Smooth muscle cell (in vitro differentiated cells): Measurements from ENCODE around the gene B4GALT6. TPM values are rescaled to one million over a fixed set of nuclear protein-coding genes. Genes with fewer than 3 reads are reported as not detected.
A peak's percentile ranks its signal among the peaks of the same experiment; 100 is the strongest.

Source experiments
- DNase-seq: peaks from one replicate; lab custom pipeline; 2025; ENCODE audit not compliant: unreplicated experiment; lab: John Stamatoyannopoulos, UW
- H2AFZ ChIP-seq: fragments of 200-600 bp; sonication (generic); 2 replicates; pipeline ENCODE4 v1.6.0; 2016; ENCODE audit warnings: antibody characterized with exemption, low read depth, mild to moderate bottlenecking
- H3F3A ChIP-seq: fragments of 200-600 bp; sonication (generic); 2 replicates; pipeline ENCODE4 v1.6.0; 2017; ENCODE audit warnings: antibody characterized with exemption, low read depth
- H3K27ac ChIP-seq: fragments of 200-600 bp; sonication (generic); 2 replicates; pipeline ENCODE4 v1.5.1; 2016; ENCODE audit warnings: low read depth, mild to moderate bottlenecking
- H3K27me3 ChIP-seq: fragments of 200-600 bp; sonication (generic); 2 replicates; pipeline ENCODE4 v1.6.1; 2016; ENCODE audit warnings: low read depth, mild to moderate bottlenecking
- H3K36me3 ChIP-seq: fragments of 200-600 bp; sonication (generic); 2 replicates; pipeline ENCODE4 v1.5.1; 2016; ENCODE audit warnings: low read depth
- H3K4me1 ChIP-seq: fragments of 200-600 bp; sonication (generic); 2 replicates; pipeline ENCODE4 v1.5.1; 2016; ENCODE audit warnings: low read depth
- H3K4me2 ChIP-seq: fragments of 200-600 bp; sonication (generic); 2 replicates; pipeline ENCODE4 v1.6.0; 2016; ENCODE audit warnings: mild to moderate bottlenecking
- H3K4me3 ChIP-seq: fragments of 200-600 bp; sonication (generic); 2 replicates; pipeline ENCODE4 v1.5.1; 2016; ENCODE audit warnings: mild to moderate bottlenecking
- H3K79me2 ChIP-seq: fragments of 200-600 bp; sonication (generic); 2 replicates; pipeline ENCODE4 v1.6.0; 2016; ENCODE audit warnings: low read depth, mild to moderate bottlenecking
- H3K9ac ChIP-seq: fragments of 200-600 bp; sonication (generic); 2 replicates; pipeline ENCODE4 v1.6.0; 2016; ENCODE audit warnings: low read depth
- H3K9me3 ChIP-seq: fragments of 200-600 bp; sonication (generic); replicated peaks from 2 replicates; pipeline ENCODE4 v1.5.1; 2016; ENCODE audit warnings: low read depth
- H4K20me1 ChIP-seq: fragments of 200-600 bp; sonication (generic); 2 replicates; pipeline ENCODE4 v1.6.0; 2016; ENCODE audit warnings: low read depth
- CTCF ChIP-seq: fragments of 200-600 bp; sonication (generic); IDR thresholded peaks from 2 replicates; pipeline ENCODE4 v1.5.1; 2017; ENCODE audit warnings: borderline replicate concordance, mild to moderate bottlenecking, antibody characterized with exemption; ENCODE audit not compliant: insufficient read depth, poor library complexity, severe bottlenecking
- WGBS: methylation state at CpG from one replicate; pipeline ENCODE4 v1.1.7; 2016; ENCODE audit warnings: low lambda C conversion rate; 5-methylcytosine and 5-hydroxymethylcytosine counted together
- polyA plus RNA-seq: library from polyadenylated mRNA; unstranded; fragments of >200 nt; fragmentation: Nextera tagmentation; extraction: Ambion mirVana; gene quantifications from 2 replicates; pipeline ENCODE4 v1.2.1, GENCODE V29; 2016
- total RNA-seq: library from RNA; depleted of rRNA; stranded (reverse); fragments of >200 nt; gene quantifications from 2 replicates; pipeline ENCODE4 v1.2.3, GENCODE V29; 2014

Gene B4GALT6
- total and polyA plus RNA-seq, 2 experiments from 2014 or later, result 4.0 to 15.1 TPM

- no peak overlapping the region for H3K9ac ChIP-seq
- no peaks in the 10 kb centered on the region for H3K36me3 ChIP-seq
- H4K20me1 ChIP-seq, result no peaks in the 10 kb centered on the region
- no peak overlapping the region for H3K27ac ChIP-seq
- TF ChIP-seq CTCF, result no peak
- no peak for DNase-seq
- no peaks in the 10 kb centered on the region for H3K27me3 ChIP-seq
- H3K4me1 ChIP-seq, result peaks cover 12% of the 10 kb centered on the region
- 94% methylated on average over 5 of the region's 5 CpGs for WGBS
- no peak overlapping the region for H3K4me2 ChIP-seq
- H3K79me2 ChIP-seq, result peaks cover 40% of the 10 kb centered on the region
- no peaks in the 10 kb centered on the region for H3K9me3 ChIP-seq
- H2AFZ ChIP-seq, result no peak overlapping the region
- peaks cover 3% of the 10 kb centered on the region for H3F3A ChIP-seq
- H3K4me3 ChIP-seq, result no peak overlapping the region
Observed at GRCh38 chr18:31679791-31680432, 4.5 kb downstream of the B4GALT6 start.

- Histone ChIP-seq H2AFZ (no peak overlapping the region), H3K4me2 (peak overlapping the region; percentile 13), H3K4me1 (peaks cover 12% of the 10 kb centered on the region), H3K36me3 (no peaks in the 10 kb centered on the region), H3K4me3 (no peak overlapping the region), H3K9me3 (no peaks in the 10 kb centered on the region), H3F3A (peaks cover 3% of the 10 kb centered on the region), H4K20me1 (no peaks in the 10 kb centered on the region), H3K27ac (peak overlapping the region; percentile 3), H3K9ac (no peak overlapping the region), H3K27me3 (no peaks in the 10 kb centered on the region), H3K79me2 (peaks cover 40% of the 10 kb centered on the region)
- no peak for DNase-seq
- WGBS, result 52% methylated on average over 3 of the region's 3 CpGs
- no peak for TF ChIP-seq CTCF
Observed at GRCh38 chr18:31679133-31679742, 5.1 kb downstream of the B4GALT6 start.

- 93% methylated on average over 4 of the region's 4 CpGs for WGBS
- H3K36me3 ChIP-seq, result no peaks in the 10 kb centered on the region
- TF ChIP-seq CTCF, result no peak
- no peak overlapping the region for H3K9ac ChIP-seq
- peaks cover 8% of the 10 kb centered on the region for H3K4me1 ChIP-seq
- H3K27me3 ChIP-seq, result no peaks in the 10 kb centered on the region
- no peak for DNase-seq
- no peaks in the 10 kb centered on the region for H3K9me3 ChIP-seq
- H3K27ac ChIP-seq, result peak overlapping the region; percentile 3
- H3F3A ChIP-seq, result peaks cover 3% of the 10 kb centered on the region
- peaks cover 39% of the 10 kb centered on the region for H3K79me2 ChIP-seq
- H4K20me1 ChIP-seq, result no peaks in the 10 kb centered on the region
- no peak overlapping the region for H2AFZ ChIP-seq
- H3K4me3 ChIP-seq, result no peak overlapping the region
- H3K4me2 ChIP-seq, result peak overlapping the region; percentile 13
Observed at GRCh38 chr18:31678425-31678824, 6.0 kb downstream of the B4GALT6 start.
